ENCODE data around the gene EFNA4.

DNA sequence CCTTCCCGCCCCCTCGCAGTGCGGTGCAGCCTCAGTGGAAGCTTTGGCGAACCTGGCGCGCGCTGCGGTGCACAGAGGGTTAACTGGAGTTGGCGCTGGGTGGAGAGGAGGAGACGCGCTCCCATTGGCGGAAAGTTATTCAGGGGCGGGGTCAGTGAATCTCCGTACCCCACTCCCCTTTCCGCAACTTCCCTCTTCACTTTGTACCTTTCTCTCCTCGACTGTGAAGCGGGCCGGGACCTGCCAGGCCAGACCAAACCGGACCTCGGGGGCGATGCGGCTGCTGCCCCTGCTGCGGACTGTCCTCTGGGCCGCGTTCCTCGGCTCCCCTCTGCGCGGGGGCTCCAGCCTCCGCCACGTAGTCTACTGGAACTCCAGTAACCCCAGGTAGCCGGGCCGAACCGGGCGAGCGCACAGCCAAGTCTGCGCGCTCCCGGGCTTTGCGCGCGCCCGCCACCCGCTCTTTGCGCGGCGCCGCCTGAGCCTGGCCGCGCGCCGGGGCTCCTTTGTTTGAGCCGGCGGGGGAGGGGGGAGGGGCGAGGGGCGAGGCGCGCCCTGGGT is at the start of gene EFNA4:
- TF ChIP-seq, protein P1, sequence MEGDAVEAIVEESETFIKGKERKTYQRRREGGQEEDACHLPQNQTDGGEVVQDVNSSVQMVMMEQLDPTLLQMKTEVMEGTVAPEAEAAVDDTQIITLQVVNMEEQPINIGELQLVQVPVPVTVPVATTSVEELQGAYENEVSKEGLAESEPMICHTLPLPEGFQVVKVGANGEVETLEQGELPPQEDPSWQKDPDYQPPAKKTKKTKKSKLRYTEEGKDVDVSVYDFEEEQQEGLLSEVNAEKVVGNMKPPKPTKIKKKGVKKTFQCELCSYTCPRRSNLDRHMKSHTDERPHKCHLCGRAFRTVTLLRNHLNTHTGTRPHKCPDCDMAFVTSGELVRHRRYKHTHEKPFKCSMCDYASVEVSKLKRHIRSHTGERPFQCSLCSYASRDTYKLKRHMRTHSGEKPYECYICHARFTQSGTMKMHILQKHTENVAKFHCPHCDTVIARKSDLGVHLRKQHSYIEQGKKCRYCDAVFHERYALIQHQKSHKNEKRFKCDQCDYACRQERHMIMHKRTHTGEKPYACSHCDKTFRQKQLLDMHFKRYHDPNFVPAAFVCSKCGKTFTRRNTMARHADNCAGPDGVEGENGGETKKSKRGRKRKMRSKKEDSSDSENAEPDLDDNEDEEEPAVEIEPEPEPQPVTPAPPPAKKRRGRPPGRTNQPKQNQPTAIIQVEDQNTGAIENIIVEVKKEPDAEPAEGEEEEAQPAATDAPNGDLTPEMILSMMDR (IDR thresholded peaks at IDR 0.05), result no peak
- TF ChIP-seq POLR2A (IDR thresholded peaks at IDR 0.05) (peak in 1 of 2 donors; percentile 34), EP300 (IDR thresholded peaks at IDR 0.05) (no peak), POLR2AphosphoS5 (IDR thresholded peaks at IDR 0.05) (peak in 1 of 3 donors; percentile 36)

Measured in suprapubic skin (tissue), 4 donors.